NCI-H2107 (cell line): ENCODE data around the gene GXYLT1.
"Not testable (repeated sequence)": the region's sequence is repeated elsewhere in the genome, so short reads cannot be mapped to it uniquely, and the experiment has no call there.

Source experiments
- DNase-seq: peaks from one replicate; lab custom pipeline; 2025; lab: John Stamatoyannopoulos, UW

The GXYLT1 gene

DNA sequence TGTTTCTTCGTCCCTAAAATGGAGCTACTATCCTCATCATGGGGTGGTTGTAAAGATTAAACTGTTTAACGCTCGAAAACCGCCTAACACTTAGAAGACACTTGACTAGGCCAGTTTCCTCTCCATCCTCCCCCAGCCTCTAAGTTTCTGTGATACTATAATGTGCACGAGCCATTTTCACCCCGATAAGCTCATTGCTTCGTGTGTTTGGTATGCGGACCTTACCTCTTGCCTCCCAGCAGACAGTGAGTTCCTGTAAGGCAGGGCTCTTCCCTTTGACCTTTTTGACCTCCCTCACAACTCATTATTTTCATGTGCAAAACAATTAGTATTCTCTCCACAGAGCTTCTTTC, 499 bp upstream of the GXYLT1 start:
- no peak for DNase-seq

DNA sequence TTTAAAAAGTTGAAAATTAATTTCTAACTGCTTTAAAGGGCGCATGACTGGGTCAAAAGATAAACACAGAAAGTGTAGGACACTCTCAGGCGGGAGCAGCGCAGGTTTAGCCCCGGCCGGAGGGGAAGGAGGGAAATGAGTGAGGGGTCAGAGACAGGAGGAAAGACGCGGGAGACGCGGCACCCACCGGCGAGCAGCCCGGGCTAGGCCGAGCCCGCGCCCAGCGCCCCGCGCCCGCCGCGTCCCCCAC, 591 bp downstream of the GXYLT1 start:
- DNase-seq, result no peak

DNA sequence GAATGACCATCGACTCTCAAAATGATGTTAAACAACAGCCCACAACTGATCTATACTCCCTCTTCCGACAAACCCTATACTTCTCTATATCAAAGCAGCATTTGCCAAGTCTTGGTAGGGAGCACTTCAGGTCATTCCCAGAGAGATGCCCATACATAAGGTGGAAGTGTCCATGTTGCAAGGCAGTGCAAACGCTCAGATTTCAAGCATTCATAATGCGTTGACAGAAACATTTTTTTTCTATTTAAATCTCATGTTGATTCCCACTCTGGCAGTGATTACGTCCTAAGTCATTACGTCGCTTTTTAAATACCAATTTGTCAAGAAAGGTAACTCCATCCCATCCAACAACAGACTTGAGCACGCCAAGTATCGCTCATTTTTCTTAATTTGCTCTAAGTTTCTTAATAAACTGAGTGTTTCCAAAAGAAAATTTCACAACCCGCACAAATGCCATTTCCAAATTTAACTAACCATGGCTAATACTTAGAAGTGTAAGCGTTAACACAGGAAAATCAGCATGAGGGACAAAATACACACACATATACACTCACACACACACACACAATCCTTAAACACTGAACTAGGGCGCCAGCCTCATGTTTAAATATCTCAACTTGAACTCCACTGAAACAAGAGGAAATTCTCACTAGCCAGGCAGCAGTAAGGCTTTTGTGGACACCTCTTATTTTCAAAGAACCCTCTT, 1.1 kb downstream of the GXYLT1 start:
- no peak for DNase-seq

DNA sequence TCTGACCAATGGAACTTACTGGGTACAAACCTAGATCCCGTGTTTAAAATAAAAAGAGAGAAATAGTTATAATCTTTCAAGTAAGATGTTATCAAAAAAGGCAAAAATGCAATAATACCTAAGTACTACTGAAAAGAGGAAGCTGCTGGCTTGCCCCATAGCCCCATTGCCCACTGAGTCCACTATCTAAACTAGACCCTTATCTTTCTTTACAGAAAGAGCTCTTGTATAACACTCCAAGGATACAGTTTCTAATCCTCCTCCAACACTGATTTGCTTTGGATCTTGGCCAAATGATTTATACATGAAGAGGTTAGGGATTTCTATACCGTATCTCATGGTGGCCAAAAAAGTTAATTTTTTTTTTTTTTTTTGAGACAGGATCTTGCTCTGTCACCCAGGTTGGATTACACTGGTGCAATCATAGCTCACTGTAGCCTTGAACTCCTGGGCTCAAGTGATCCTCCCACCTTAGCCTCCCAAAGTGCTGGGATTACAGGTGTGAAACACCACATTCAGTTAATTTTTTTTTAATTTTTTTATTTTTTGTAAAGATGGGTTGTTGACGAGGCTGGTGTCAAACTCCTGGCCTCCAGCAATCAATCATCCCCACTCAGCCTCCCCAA, 2.6 kb downstream of the GXYLT1 start:
- no peak for DNase-seq

GRCh38 chr12:42140901-42141300, 3.8 kb downstream of the GXYLT1 start:
- DNase-seq, result no peak

GRCh38 chr12:42135259-42135814, 9.3 kb downstream of the GXYLT1 start:
- no peak for DNase-seq

GRCh38 chr12:42130672-42131402, 13.8 kb downstream of the GXYLT1 start:
- DNase-seq, result no peak

GRCh38 chr12:42129595-42130204, 15.0 kb downstream of the GXYLT1 start:
- peak; percentile 6 for DNase-seq

- DNase-seq, result no peak
Measured at GRCh38 chr12:42128888-42129287, 15.8 kb downstream of the GXYLT1 start.

DNA sequence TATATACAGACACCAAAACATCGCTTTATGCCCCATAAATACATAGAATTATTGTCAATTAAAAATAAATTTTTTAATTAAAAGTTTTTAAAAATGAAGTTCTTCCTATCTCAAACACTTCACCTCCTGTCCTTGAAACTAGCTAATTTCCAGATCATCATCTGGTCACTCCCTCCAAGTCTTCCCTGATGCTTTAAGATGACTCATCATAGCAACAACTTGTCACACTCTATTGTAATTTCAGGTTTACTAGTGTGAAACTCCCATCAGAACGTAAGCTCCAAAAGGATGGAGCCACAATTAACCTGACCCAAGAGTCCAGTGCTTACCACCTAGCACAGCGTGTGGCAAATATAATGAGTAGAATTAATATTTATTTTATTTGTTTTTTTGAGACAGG, 16.3 kb downstream of the GXYLT1 start:
- no peak for DNase-seq

GRCh38 chr12:42126963-42127362, 17.7 kb downstream of the GXYLT1 start:
- DNase-seq, result no peak

GRCh38 chr12:42125388-42125767, 19.3 kb downstream of the GXYLT1 start:
- DNase-seq, result no peak

DNA sequence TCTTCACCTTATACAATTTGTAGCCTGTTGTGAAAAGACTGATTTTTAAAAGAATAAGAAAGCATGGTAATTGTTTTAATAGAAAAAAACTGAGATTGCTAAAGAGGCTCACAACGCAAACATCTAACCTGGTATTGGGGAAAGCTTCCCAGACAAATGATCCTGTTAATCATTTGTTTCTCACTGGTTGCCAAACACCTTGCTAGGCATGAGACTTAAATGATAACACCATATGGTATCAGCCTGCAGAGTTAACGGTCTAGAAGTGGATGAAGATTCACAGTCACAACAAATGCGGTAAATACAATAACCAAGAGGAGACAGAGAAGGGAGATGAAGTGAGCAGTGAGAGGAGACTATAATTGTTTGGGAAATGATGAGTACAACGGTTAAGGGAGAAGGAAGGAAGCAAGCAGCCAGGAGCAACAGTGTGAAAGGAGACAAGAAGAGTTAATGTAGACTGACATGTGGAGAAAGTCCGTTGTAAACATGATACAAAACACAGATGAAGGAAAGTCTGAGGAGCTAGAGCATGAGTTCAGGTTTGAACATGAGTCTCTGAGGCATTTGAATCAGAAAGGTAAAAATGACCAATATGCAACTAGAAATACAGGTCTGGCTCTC, 19.8 kb downstream of the GXYLT1 start:
- DNase-seq, result no peak

DNA sequence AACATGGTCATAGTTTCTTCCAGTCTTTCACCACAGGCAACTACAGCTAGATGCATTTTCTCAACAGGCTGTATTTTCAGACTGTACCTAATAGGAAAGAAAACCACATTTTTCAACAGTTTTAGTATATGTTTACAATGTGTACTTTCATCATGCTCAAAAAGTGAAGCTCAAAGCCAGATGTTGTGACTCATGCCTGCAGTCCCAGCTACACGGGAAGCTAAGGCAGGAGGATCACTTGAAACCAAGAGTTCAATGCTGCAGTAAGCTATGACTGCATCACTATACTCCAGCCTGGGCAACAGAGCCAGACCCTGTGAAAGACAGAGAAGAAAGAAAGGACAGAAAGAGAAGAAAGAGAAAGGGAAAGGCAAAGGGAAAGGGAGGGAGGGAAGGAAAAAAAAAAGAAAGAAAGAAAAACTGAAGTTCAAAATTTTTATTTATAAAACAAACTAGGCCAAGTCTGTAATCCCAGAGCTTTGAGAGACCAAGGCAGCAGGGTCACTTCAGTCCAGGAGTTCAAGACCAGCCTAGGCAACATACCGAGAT, 25.5 kb downstream of the GXYLT1 start:
- no peak for DNase-seq

GRCh38 chr12:42118136-42118879, 26.4 kb downstream of the GXYLT1 start:
- no peak for DNase-seq

DNA sequence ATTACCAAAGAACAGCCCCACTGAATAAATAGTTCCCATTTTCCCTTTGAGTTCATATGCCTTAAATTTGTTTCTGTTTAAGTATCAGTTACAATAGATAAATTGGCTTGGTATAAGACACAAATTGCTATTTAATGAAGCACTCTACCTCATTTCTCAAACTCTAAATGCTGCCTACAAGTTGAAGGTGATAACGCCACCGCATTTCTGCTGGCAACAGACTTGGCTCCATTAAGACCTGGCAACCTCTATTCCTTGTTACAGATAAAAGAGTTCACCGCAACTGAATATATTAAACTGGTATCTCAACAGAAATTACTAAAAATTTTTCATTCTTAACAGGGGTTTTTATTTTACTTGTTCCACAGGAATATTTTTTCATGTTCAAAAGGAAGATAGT, 35.6 kb downstream of the GXYLT1 start:
- DNase-seq, result no peak

- not testable (repeated sequence) for DNase-seq
Measured at GRCh38 chr12:42106791-42107190, 37.9 kb downstream of the GXYLT1 start.

DNA sequence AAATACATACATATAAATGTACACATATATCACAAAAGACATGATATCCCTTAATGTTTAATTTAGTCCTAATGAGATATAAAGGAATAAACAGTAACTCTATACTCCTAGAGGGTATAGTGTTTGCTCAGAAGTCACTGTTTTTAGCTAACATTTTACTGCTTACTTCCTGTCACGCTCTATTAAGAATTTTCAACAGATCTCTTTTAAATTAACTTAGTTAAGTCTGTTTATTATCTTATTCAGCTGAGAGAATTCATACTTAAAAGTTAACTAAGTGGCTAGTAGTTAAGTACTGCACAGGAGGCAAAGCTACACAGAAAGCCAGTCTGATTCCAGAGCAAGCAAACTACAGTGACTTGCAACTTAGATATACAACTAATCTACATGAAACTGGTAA, 39.9 kb downstream of the GXYLT1 start:
- no peak for DNase-seq

GRCh38 chr12:42104087-42104486, 40.6 kb downstream of the GXYLT1 start:
- DNase-seq, result no peak

GRCh38 chr12:42103155-42103554, 41.5 kb downstream of the GXYLT1 start:
- DNase-seq, result no peak

DNA sequence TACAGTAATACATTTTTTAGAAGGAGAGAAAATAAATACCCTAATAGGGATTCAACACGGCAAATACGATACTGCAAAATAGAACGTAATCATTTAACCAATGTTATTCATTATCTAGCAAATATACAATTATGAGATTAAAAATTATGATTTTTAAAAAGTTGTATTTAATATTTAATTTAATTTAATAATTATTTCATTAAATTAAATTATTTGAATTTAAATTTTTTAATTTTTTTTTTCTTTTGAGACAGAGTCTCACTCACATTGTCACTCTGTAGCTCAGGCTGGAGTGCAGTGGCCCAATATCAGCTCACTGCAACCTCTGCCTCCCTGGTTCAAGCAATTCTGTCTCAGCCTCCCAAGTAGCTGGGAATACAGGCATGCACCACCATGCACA, 42.0 kb downstream of the GXYLT1 start:
- DNase-seq, result no peak

DNA sequence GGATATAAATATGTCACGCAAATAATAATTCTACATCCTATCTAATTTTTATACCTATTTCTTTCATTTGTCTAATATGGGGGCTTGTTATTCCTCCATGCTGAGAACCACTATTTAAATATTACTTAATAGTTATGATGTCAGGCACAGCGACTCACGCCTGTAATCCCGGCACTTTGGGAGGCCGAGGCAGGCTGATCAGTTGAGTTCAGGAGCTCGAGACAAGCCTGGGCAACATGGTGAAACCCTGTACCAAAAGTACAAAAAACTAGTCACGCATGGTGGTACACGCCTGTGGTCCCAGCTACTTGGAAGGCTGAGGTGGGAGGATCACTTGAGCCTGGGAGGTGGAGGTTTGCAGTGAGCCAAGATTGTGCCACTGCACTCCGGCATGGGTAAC, 45.2 kb downstream of the GXYLT1 start:
- DNase-seq, result no peak
